SK-N-SH (cell line): Measurements from ENCODE around the gene PROCR. TPM values are rescaled to one million over a fixed set of nuclear protein-coding genes. Genes with fewer than 3 reads are reported as not detected.
A peak's percentile ranks its signal among the peaks of the same experiment; 100 is the strongest.

Experiments
- CTCF ChIA-PET: fragments of 300-600, 350-600 bp; formaldehyde crosslinking; extraction: SDS; loops from one replicate; lab custom pipeline; 2021; lab: Yijun Ruan, JAX
- POLR2A ChIA-PET: fragments of 350-600 bp; sonication (Branson Sonifier 250); formaldehyde crosslinking; extraction: SDS; loops from one replicate; lab custom pipeline; 2020; ENCODE audit warnings: antibody characterized with exemption, inconsistent platforms; lab: Yijun Ruan, JAX
- DNase-seq: peaks from one replicate; pipeline ENCODE4 v3.0.0; 2012
- H2AFZ ChIP-seq: fragments of 200-600 bp; sonication (generic); 2 replicates; pipeline ENCODE4 v1.8.1; 2016; ENCODE audit warnings: antibody characterized with exemption, mild to moderate bottlenecking, low read depth
- H3F3A ChIP-seq: fragments of 200-600 bp; sonication (generic); replicated peaks from 2 replicates; pipeline ENCODE3; 2016; ENCODE audit warnings: antibody characterized with exemption, mild to moderate bottlenecking; ENCODE audit not compliant: insufficient read depth
- H3K27ac ChIP-seq, 2 experiments: fragments of 200-500 bp in 1 of 2; fragments of 200-600 bp in 1 of 2; sonication (Bioruptor generic) in 1 of 2; sonication (generic), shearing (Covaris generic) in 1 of 2; 2 replicates each; pipeline versions ENCODE4 v1.5.1 to v1.6.1; 2014 to 2016; ENCODE audit warnings: low read depth in 2 of 2, inconsistent platforms in 1 of 2, low read length in 1 of 2, mild to moderate bottlenecking in 1 of 2, mixed read lengths in 1 of 2
- H3K27me3 ChIP-seq: fragments of 200-600 bp; sonication (generic), shearing (Covaris generic); 2 replicates; pipeline ENCODE4 v1.6.1; 2016; ENCODE audit warnings: mixed run types; ENCODE audit not compliant: insufficient read depth
- H3K36me3 ChIP-seq, 2 experiments: fragments of 200-500 bp in 1 of 2; fragments of 200-600 bp in 1 of 2; sonication (Bioruptor generic) in 1 of 2; sonication (generic) in 1 of 2; replicated peaks in 1 of 2; 2 replicates each; pipeline versions ENCODE3 to v1.5.1; 2014 to 2016; ENCODE audit warnings: low read length in 1 of 2, mild to moderate bottlenecking in 1 of 2; ENCODE audit not compliant: insufficient read depth in 2 of 2, control insufficient read depth in 1 of 2
- H3K4me1 ChIP-seq, 2 experiments: fragments of 200-500 bp in 1 of 2; fragments of 200-600 bp in 1 of 2; sonication (Bioruptor generic) in 1 of 2; sonication (generic), shearing (Covaris generic) in 1 of 2; 2 replicates each; pipeline versions ENCODE4 v1.5.1 to v1.6.1; 2014 to 2016; ENCODE audit warnings: low read depth in 1 of 2, low read length in 1 of 2, mixed run types in 1 of 2; ENCODE audit not compliant: insufficient read depth in 2 of 2, control insufficient read depth in 1 of 2
- H3K4me2 ChIP-seq: fragments of 200-600 bp; sonication (generic), shearing (Covaris generic); 2 replicates; pipeline ENCODE4 v1.6.1; 2017; ENCODE audit warnings: mixed run types
- H3K4me3 ChIP-seq, 2 experiments: fragments of 200-500 bp in 1 of 2; fragments of 200-600 bp in 1 of 2; sonication (Bioruptor generic) in 1 of 2; sonication (generic), shearing (Covaris generic) in 1 of 2; 2 replicates each; pipeline versions ENCODE4 v1.5.1 to v1.8.1; 2014 to 2016; ENCODE audit warnings: low read depth in 2 of 2, inconsistent platforms in 1 of 2, low read length in 1 of 2, mild to moderate bottlenecking in 1 of 2, mixed read lengths in 1 of 2, moderate library complexity in 1 of 2
- H3K79me2 ChIP-seq: fragments of 200-600 bp; sonication (generic); 2 replicates; pipeline ENCODE4 v1.8.1; 2017; ENCODE audit warnings: mild to moderate bottlenecking; ENCODE audit not compliant: insufficient read depth
- H3K9ac ChIP-seq: fragments of 200-600 bp; sonication (generic); 2 replicates; pipeline ENCODE4 v1.6.1; 2017; ENCODE audit warnings: mixed run types
- H3K9me2 ChIP-seq: fragments of 200-600 bp; sonication (generic); 2 replicates; pipeline ENCODE4 v1.6.1; 2017; ENCODE audit warnings: mixed run types
- H3K9me3 ChIP-seq: fragments of 200-600 bp; sonication (generic); 2 replicates; pipeline ENCODE4 v1.6.1; 2017; ENCODE audit warnings: mixed run types, mild to moderate bottlenecking, moderate library complexity
- H4K20me1 ChIP-seq: fragments of 200-600 bp; sonication (generic); 2 replicates; pipeline ENCODE4 v1.6.1; 2017; ENCODE audit warnings: mild to moderate bottlenecking, mixed run types; ENCODE audit not compliant: insufficient read depth
- CHD2 ChIP-seq: fragments of 150-350 bp; IDR thresholded peaks from 2 replicates; pipeline ENCODE4 v1.6.1; 2018; ENCODE audit warnings: low read length; ENCODE audit not compliant: partially characterized antibody
- EP300 ChIP-seq, 2 experiments: IDR thresholded peaks; 2 replicates each; pipeline versions ENCODE4 v1.4.0 to v1.6.1; 2012; ENCODE audit warnings: borderline replicate concordance in 1 of 2, low read depth in 1 of 2, low read length in 1 of 2
- EZH2phosphoT487 ChIP-seq: fragments of 200-600 bp; sonication (generic); IDR thresholded peaks from 2 replicates; pipeline ENCODE4 v1.6.1; 2017; ENCODE audit warnings: low read depth, mixed run types, mild to moderate bottlenecking, antibody characterized with exemption, moderate library complexity, borderline replicate concordance
- FOSL2 ChIP-seq: IDR thresholded peaks from 2 replicates; pipeline ENCODE4 v1.4.0; 2012; ENCODE audit warnings: low read depth, mild to moderate bottlenecking, moderate library complexity, borderline replicate concordance
- GABPA ChIP-seq: IDR thresholded peaks from 2 replicates; pipeline ENCODE4 v1.4.0; 2012; ENCODE audit warnings: low read depth, mild to moderate bottlenecking
- MXI1 ChIP-seq: IDR thresholded peaks from 2 replicates; pipeline ENCODE4 v1.6.1; 2012; ENCODE audit warnings: mild to moderate bottlenecking, low read depth, low read length, improper control_type of control experiment
- NFIC ChIP-seq: IDR thresholded peaks from 2 replicates; pipeline ENCODE4 v1.4.0; 2012; ENCODE audit warnings: borderline replicate concordance
- NRF1 ChIP-seq: IDR thresholded peaks from 2 replicates; pipeline ENCODE4 v1.6.1; 2012; ENCODE audit warnings: low read depth, mild to moderate bottlenecking, low read length
- RXRA ChIP-seq: IDR thresholded peaks from 2 replicates; pipeline ENCODE4 v1.4.0; 2012; ENCODE audit warnings: low read depth, mild to moderate bottlenecking, borderline replicate concordance
- SIN3A ChIP-seq: IDR thresholded peaks from 2 replicates; pipeline ENCODE4 v1.6.1; 2012; ENCODE audit warnings: low read depth, mild to moderate bottlenecking, low read length, moderate library complexity, borderline replicate concordance
- polyA plus RNA-seq, 3 experiments: library from polyadenylated mRNA; depleted of rRNA; stranded (reverse); fragments of >200 nt; gene quantifications; 2 replicates each; pipeline ENCODE4 v1.2.3, GENCODE V29; 2012
- TF ChIP-seq, protein P1 (sequence below): IDR thresholded peaks from 2 replicates; pipeline ENCODE4 v1.4.0; 2012; ENCODE audit warnings: low read depth, borderline replicate concordance
- TF ChIP-seq, protein P2 (sequence below): IDR thresholded peaks from 2 replicates; pipeline ENCODE4; 2012
- TF ChIP-seq, protein P3 (sequence below): fragments of 150-350 bp; IDR thresholded peaks from 2 replicates; pipeline ENCODE4 v1.6.1; 2017; ENCODE audit warnings: antibody characterized with exemption, low read length, low read depth, borderline replicate concordance
- TF ChIP-seq, protein P4 (sequence below): IDR thresholded peaks from 2 replicates; pipeline ENCODE4 v1.6.1; 2012; ENCODE audit warnings: mild to moderate bottlenecking, low read depth, low read length, moderate library complexity
- TF ChIP-seq, protein P5 (sequence below): fragments of 150-350 bp; IDR thresholded peaks from 2 replicates; pipeline ENCODE4 v1.6.1; 2016; ENCODE audit warnings: mild to moderate bottlenecking, low read depth, low read length
- TF ChIP-seq, protein P6 (sequence below): fragments of 200-600 bp; sonication (generic); IDR thresholded peaks from 2 replicates; pipeline ENCODE4 v1.6.1; 2017; ENCODE audit warnings: antibody characterized with exemption, mild to moderate bottlenecking, moderate library complexity
- TF ChIP-seq, protein P7 (sequence below): IDR thresholded peaks from 2 replicates; pipeline ENCODE4 v1.4.0; 2012; ENCODE audit warnings: low read depth

PROCR gene
- polyA plus RNA-seq, 1 of the 3 experiments (the other 2 are of a cell fraction) = 23.5 TPM

DNA sequence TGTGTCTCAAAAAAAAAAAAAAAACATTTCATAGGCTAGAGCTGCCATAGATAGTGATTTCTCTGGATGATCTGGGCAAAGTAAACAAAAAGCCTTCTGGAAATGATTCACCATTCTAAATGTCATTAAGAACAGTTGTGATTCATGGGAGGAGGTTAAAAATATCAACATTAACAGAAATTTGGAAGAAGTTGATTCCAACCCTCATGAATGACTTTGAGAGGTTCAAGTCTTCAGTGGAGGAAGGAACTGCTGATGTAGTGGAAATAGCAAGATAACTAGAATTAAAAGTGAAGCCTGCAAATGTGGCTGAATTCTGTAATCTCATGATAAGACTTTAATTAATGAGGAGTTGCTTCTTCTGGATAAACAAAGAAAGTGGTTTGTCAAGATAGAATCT is 27.9 kb downstream of the PROCR start:
- Histone ChIP-seq H3K4me3 (no peak overlapping the region), H3F3A (peaks cover 18% of the 10 kb centered on the region), H2AFZ (no peak overlapping the region), H3K9me3 (peaks cover 23% of the 10 kb centered on the region), H3K27ac (peak overlapping the region in 1 of 2 experiments; percentile 30; a peak in 1 of 4 replicates), H3K27me3 (no peaks in the 10 kb centered on the region), H3K9ac (no peak overlapping the region), H3K36me3 (no peaks in the 10 kb centered on the region), H3K9me2 (no peaks in the 10 kb centered on the region), H4K20me1 (no peaks in the 10 kb centered on the region), H3K4me1 (no peaks in the 10 kb centered on the region), H3K79me2 (no peaks in the 10 kb centered on the region), H3K4me2 (no peak overlapping the region)
- POLR2A ChIA-PET = no interaction called here
- CTCF ChIA-PET = interaction anchor here (1.2 kb wide), 1 partner anchor 104 kb away, joined by 4 read pairs; no protein-coding TSS in a partner anchor
- no peak for DNase-seq
- no peak for TF ChIP-seq GABPA
- TF ChIP-seq, protein P1, sequence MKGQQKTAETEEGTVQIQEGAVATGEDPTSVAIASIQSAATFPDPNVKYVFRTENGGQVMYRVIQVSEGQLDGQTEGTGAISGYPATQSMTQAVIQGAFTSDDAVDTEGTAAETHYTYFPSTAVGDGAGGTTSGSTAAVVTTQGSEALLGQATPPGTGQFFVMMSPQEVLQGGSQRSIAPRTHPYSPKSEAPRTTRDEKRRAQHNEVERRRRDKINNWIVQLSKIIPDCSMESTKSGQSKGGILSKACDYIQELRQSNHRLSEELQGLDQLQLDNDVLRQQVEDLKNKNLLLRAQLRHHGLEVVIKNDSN = no peak
- TF ChIP-seq, protein P2, sequence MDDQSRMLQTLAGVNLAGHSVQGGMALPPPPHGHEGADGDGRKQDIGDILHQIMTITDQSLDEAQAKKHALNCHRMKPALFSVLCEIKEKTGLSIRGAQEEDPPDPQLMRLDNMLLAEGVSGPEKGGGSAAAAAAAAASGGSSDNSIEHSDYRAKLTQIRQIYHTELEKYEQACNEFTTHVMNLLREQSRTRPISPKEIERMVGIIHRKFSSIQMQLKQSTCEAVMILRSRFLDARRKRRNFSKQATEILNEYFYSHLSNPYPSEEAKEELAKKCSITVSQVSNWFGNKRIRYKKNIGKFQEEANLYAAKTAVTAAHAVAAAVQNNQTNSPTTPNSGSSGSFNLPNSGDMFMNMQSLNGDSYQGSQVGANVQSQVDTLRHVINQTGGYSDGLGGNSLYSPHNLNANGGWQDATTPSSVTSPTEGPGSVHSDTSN = no peak
- TF ChIP-seq NFIC = no peak
- TF ChIP-seq, protein P3, sequence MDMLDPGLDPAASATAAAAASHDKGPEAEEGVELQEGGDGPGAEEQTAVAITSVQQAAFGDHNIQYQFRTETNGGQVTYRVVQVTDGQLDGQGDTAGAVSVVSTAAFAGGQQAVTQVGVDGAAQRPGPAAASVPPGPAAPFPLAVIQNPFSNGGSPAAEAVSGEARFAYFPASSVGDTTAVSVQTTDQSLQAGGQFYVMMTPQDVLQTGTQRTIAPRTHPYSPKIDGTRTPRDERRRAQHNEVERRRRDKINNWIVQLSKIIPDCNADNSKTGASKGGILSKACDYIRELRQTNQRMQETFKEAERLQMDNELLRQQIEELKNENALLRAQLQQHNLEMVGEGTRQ = no peak
- no peak for TF ChIP-seq FOSL2
- TF ChIP-seq, protein P4, sequence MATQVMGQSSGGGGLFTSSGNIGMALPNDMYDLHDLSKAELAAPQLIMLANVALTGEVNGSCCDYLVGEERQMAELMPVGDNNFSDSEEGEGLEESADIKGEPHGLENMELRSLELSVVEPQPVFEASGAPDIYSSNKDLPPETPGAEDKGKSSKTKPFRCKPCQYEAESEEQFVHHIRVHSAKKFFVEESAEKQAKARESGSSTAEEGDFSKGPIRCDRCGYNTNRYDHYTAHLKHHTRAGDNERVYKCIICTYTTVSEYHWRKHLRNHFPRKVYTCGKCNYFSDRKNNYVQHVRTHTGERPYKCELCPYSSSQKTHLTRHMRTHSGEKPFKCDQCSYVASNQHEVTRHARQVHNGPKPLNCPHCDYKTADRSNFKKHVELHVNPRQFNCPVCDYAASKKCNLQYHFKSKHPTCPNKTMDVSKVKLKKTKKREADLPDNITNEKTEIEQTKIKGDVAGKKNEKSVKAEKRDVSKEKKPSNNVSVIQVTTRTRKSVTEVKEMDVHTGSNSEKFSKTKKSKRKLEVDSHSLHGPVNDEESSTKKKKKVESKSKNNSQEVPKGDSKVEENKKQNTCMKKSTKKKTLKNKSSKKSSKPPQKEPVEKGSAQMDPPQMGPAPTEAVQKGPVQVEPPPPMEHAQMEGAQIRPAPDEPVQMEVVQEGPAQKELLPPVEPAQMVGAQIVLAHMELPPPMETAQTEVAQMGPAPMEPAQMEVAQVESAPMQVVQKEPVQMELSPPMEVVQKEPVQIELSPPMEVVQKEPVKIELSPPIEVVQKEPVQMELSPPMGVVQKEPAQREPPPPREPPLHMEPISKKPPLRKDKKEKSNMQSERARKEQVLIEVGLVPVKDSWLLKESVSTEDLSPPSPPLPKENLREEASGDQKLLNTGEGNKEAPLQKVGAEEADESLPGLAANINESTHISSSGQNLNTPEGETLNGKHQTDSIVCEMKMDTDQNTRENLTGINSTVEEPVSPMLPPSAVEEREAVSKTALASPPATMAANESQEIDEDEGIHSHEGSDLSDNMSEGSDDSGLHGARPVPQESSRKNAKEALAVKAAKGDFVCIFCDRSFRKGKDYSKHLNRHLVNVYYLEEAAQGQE = no peak
- TF ChIP-seq EZH2phosphoT487 = no peak
- TF ChIP-seq MXI1 = no peak
- TF ChIP-seq, protein P5, sequence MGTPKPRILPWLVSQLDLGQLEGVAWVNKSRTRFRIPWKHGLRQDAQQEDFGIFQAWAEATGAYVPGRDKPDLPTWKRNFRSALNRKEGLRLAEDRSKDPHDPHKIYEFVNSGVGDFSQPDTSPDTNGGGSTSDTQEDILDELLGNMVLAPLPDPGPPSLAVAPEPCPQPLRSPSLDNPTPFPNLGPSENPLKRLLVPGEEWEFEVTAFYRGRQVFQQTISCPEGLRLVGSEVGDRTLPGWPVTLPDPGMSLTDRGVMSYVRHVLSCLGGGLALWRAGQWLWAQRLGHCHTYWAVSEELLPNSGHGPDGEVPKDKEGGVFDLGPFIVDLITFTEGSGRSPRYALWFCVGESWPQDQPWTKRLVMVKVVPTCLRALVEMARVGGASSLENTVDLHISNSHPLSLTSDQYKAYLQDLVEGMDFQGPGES = no peak
- TF ChIP-seq SIN3A = no peak
- TF ChIP-seq CHD2 = no peak
- TF ChIP-seq EP300 (IDR thresholded peaks at IDR 0.05; ENCODE audit: borderline replicate concordance in 1 of 2, low read depth in 1 of 2, low read length in 1 of 2) = no peak
- TF ChIP-seq, protein P6, sequence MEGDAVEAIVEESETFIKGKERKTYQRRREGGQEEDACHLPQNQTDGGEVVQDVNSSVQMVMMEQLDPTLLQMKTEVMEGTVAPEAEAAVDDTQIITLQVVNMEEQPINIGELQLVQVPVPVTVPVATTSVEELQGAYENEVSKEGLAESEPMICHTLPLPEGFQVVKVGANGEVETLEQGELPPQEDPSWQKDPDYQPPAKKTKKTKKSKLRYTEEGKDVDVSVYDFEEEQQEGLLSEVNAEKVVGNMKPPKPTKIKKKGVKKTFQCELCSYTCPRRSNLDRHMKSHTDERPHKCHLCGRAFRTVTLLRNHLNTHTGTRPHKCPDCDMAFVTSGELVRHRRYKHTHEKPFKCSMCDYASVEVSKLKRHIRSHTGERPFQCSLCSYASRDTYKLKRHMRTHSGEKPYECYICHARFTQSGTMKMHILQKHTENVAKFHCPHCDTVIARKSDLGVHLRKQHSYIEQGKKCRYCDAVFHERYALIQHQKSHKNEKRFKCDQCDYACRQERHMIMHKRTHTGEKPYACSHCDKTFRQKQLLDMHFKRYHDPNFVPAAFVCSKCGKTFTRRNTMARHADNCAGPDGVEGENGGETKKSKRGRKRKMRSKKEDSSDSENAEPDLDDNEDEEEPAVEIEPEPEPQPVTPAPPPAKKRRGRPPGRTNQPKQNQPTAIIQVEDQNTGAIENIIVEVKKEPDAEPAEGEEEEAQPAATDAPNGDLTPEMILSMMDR = no peak
- no peak for TF ChIP-seq NRF1
- no peak for TF ChIP-seq RXRA
- TF ChIP-seq, protein P7, sequence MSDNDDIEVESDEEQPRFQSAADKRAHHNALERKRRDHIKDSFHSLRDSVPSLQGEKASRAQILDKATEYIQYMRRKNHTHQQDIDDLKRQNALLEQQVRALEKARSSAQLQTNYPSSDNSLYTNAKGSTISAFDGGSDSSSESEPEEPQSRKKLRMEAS = no peak
